HUES64 (cell line): Measurements from ENCODE around the gene OPRD1.
"Not testable (repeated sequence)": the region's sequence is repeated elsewhere in the genome, so short reads cannot be mapped to it uniquely, and the experiment has no call there.

Experiments
- H3K27ac ChIP-seq: 2 replicates; pipeline ENCODE4 v1.7.0; 2013; ENCODE audit warnings: low read depth, low read length, inconsistent platforms
- H3K27me3 ChIP-seq: 2 replicates; pipeline ENCODE4 v1.6.1; 2013; ENCODE audit warnings: mild to moderate bottlenecking, low read length; ENCODE audit not compliant: insufficient read depth
- H3K36me3 ChIP-seq: 2 replicates; pipeline ENCODE4 v1.6.1; 2013; ENCODE audit warnings: mild to moderate bottlenecking, low read length; ENCODE audit not compliant: insufficient read depth
- H3K4me1 ChIP-seq: 2 replicates; pipeline ENCODE4 v1.6.1; 2013; ENCODE audit warnings: mild to moderate bottlenecking, low read length, moderate library complexity; ENCODE audit not compliant: insufficient read depth
- H3K4me3 ChIP-seq: 2 replicates; pipeline ENCODE4 v1.5.1; 2013; ENCODE audit warnings: mild to moderate bottlenecking, low read length, moderate library complexity
- H3K9ac ChIP-seq: 2 replicates; pipeline ENCODE4 v1.6.1; 2013; ENCODE audit warnings: mild to moderate bottlenecking, low read depth, low read length
- H3K9me3 ChIP-seq: 2 replicates; pipeline ENCODE4 v1.6.1; 2013; ENCODE audit warnings: low read depth, low read length; ENCODE audit not compliant: insufficient read depth
- WGBS: fragments of 150-250, 120-280 bp; methylation state at CpG from one replicate; pipeline ENCODE4 v1.1.7; 2013; ENCODE audit warnings: missing lambda C conversion rate; 5-methylcytosine and 5-hydroxymethylcytosine counted together

Gene OPRD1

GRCh38 chr1:28782011-28782410 lies 30.0 kb upstream of the OPRD1 start:
- Histone ChIP-seq H3K36me3 (no peaks in the 10 kb centered on the region), H3K9me3 (no peaks in the 10 kb centered on the region), H3K27me3 (no peaks in the 10 kb centered on the region), H3K9ac (no peak overlapping the region), H3K27ac (no peak overlapping the region), H3K4me1 (peaks cover 6% of the 10 kb centered on the region; the same call in 1 of the 2 replicates), H3K4me3 (no peak overlapping the region)
- WGBS, result 74% methylated on average over 3 of the region's 3 CpGs

- 90% methylated on average over 2 of the region's 2 CpGs for WGBS
- H3K27ac ChIP-seq, result no peak overlapping the region
- peaks cover 6% of the 10 kb centered on the region; the same call in 1 of the 2 replicates for H3K4me1 ChIP-seq
- no peak overlapping the region for H3K4me3 ChIP-seq
- no peaks in the 10 kb centered on the region for H3K36me3 ChIP-seq
- H3K9me3 ChIP-seq, result no peaks in the 10 kb centered on the region
- no peak overlapping the region for H3K9ac ChIP-seq
- H3K27me3 ChIP-seq, result no peaks in the 10 kb centered on the region
Observed at GRCh38 chr1:28783363-28783762, 28.6 kb upstream of the OPRD1 start.

- no peak overlapping the region for H3K9ac ChIP-seq
- no peaks in the 10 kb centered on the region for H3K36me3 ChIP-seq
- WGBS, result 94% methylated on average over 9 of the region's 9 CpGs
- no peak overlapping the region for H3K4me3 ChIP-seq
- no peaks in the 10 kb centered on the region for H3K27me3 ChIP-seq
- 0 out of 2 replicates have a peak, but pooled peaks cover 3% of the 10 kb centered on the region for H3K4me1 ChIP-seq
- no peaks in the 10 kb centered on the region for H3K9me3 ChIP-seq
- no peak overlapping the region for H3K27ac ChIP-seq
Observed at GRCh38 chr1:28789412-28789811, 22.6 kb upstream of the OPRD1 start.

- H3K36me3 ChIP-seq, result no peaks in the 10 kb centered on the region
- H3K9ac ChIP-seq, result no peak overlapping the region
- H3K27ac ChIP-seq, result no peak overlapping the region
- H3K4me1 ChIP-seq, result 0 out of 2 replicates have a peak, but pooled peaks cover 3% of the 10 kb centered on the region
- no peak overlapping the region for H3K4me3 ChIP-seq
- H3K27me3 ChIP-seq, result no peaks in the 10 kb centered on the region
- 88% methylated on average over 6 of the region's 6 CpGs for WGBS
- H3K9me3 ChIP-seq, result no peaks in the 10 kb centered on the region
Observed at GRCh38 chr1:28789816-28790215, 22.2 kb upstream of the OPRD1 start.

GRCh38 chr1:28790377-28791035 lies 21.5 kb upstream of the OPRD1 start:
- Histone ChIP-seq H3K27ac (no peak overlapping the region), H3K36me3 (no peaks in the 10 kb centered on the region)

GRCh38 chr1:28791929-28792328 lies 20.0 kb upstream of the OPRD1 start:
- not testable (repeated sequence) for H3K36me3 ChIP-seq, H3K4me3 ChIP-seq, H3K9me3 ChIP-seq, H3K9ac ChIP-seq, H3K27ac ChIP-seq, H3K4me1 ChIP-seq, H3K27me3 ChIP-seq
- 92% methylated on average over 2 of the region's 2 CpGs for WGBS

More at GRCh38 chr1:28790377-28791035, 21.5 kb upstream of the OPRD1 start:
- H3K9me3 ChIP-seq, result no peaks in the 10 kb centered on the region
- no peak overlapping the region for H3K9ac ChIP-seq
- H3K4me1 ChIP-seq, result 0 out of 2 replicates have a peak, but pooled peaks cover 3% of the 10 kb centered on the region
- no peak overlapping the region for H3K4me3 ChIP-seq
- H3K27me3 ChIP-seq, result no peaks in the 10 kb centered on the region
- 88% methylated on average over 12 of the region's 12 CpGs for WGBS

GRCh38 chr1:28792644-28793121 lies 19.3 kb upstream of the OPRD1 start:
- WGBS, result 72% methylated on average over 1 of the region's 1 CpG
- H3K4me1 ChIP-seq, result 0 out of 2 replicates have a peak, but pooled peaks cover 3% of the 10 kb centered on the region
- no peak overlapping the region for H3K4me3 ChIP-seq

GRCh38 chr1:28794582-28794981 lies 17.4 kb upstream of the OPRD1 start:
- H3K4me3 ChIP-seq, result not testable (repeated sequence)

More at GRCh38 chr1:28792644-28793121, 19.3 kb upstream of the OPRD1 start:
- Histone ChIP-seq H3K27me3 (no peaks in the 10 kb centered on the region), H3K27ac (no peak overlapping the region), H3K9ac (no peak overlapping the region), H3K36me3 (no peaks in the 10 kb centered on the region), H3K9me3 (no peaks in the 10 kb centered on the region)

GRCh38 chr1:28796352-28797211 lies 15.4 kb upstream of the OPRD1 start:
- H3K9ac ChIP-seq, result no peak overlapping the region
- H3K9me3 ChIP-seq, result no peaks in the 10 kb centered on the region
- no peak overlapping the region for H3K27ac ChIP-seq
- H3K4me3 ChIP-seq, result no peak overlapping the region
- H3K27me3 ChIP-seq, result no peaks in the 10 kb centered on the region
- H3K4me1 ChIP-seq, result 0 out of 2 replicates have a peak, but pooled peaks cover 6% of the 10 kb centered on the region
- H3K36me3 ChIP-seq, result no peaks in the 10 kb centered on the region
- WGBS, result 70% methylated on average over 18 of the region's 18 CpGs

More at GRCh38 chr1:28794582-28794981, 17.4 kb upstream of the OPRD1 start:
- 97% methylated on average over 2 of the region's 5 CpGs for WGBS
- H3K27ac ChIP-seq, H3K9me3 ChIP-seq, H3K4me1 ChIP-seq, H3K36me3 ChIP-seq, H3K27me3 ChIP-seq, H3K9ac ChIP-seq: not testable (repeated sequence)

GRCh38 chr1:28800324-28800723 lies 11.6 kb upstream of the OPRD1 start:
- H3K36me3 ChIP-seq, result no peaks in the 10 kb centered on the region
- no peak overlapping the region for H3K27ac ChIP-seq
- H3K4me3 ChIP-seq, result no peak overlapping the region
- H3K4me1 ChIP-seq, result 0 out of 2 replicates have a peak, but pooled peaks cover 3% of the 10 kb centered on the region
- H3K27me3 ChIP-seq, result no peaks in the 10 kb centered on the region
- no peak overlapping the region for H3K9ac ChIP-seq
- no peaks in the 10 kb centered on the region for H3K9me3 ChIP-seq
- WGBS, result 56% methylated on average over 3 of the region's 3 CpGs

- Histone ChIP-seq H3K4me3 (no peak overlapping the region), H3K36me3 (no peaks in the 10 kb centered on the region), H3K9me3 (no peaks in the 10 kb centered on the region), H3K27ac (no peak overlapping the region), H3K9ac (no peak overlapping the region), H3K27me3 (no peaks in the 10 kb centered on the region), H3K4me1 (0 out of 2 replicates have a peak, but pooled peaks cover 3% of the 10 kb centered on the region)
- 92% methylated on average over 6 of the region's 6 CpGs for WGBS
Observed at GRCh38 chr1:28801461-28801860, 10.5 kb upstream of the OPRD1 start.
